Endodermal cell (in vitro differentiated cells): ENCODE measurements around the gene STXBP5. TPM values are rescaled to one million over a fixed set of nuclear protein-coding genes. Genes with fewer than 3 reads are reported as not detected.

Experiments used
- DNase-seq: peaks from one replicate; pipeline ENCODE4 v3.0.0-alpha.2; 2017
- H3K27ac ChIP-seq: 2 replicates; pipeline ENCODE4 v1.5.1; 2013; ENCODE audit warnings: mild to moderate bottlenecking, low read depth, low read length, moderate library complexity
- H3K27me3 ChIP-seq: 2 replicates; pipeline ENCODE4 v1.6.1; 2013; ENCODE audit warnings: mild to moderate bottlenecking, low read length, moderate library complexity; ENCODE audit not compliant: insufficient read depth, control insufficient read depth, poor library complexity, severe bottlenecking
- H3K36me3 ChIP-seq: 2 replicates; pipeline ENCODE4 v1.7.0; 2013; ENCODE audit warnings: mild to moderate bottlenecking, low read length, moderate library complexity; ENCODE audit not compliant: control insufficient read depth, insufficient read depth
- H3K4me1 ChIP-seq: one replicate; pipeline ENCODE4 v1.7.0; 2013; ENCODE audit warnings: low read length; ENCODE audit not compliant: control insufficient read depth, insufficient read depth
- H3K4me3 ChIP-seq: 2 replicates; pipeline ENCODE4 v1.5.1; 2013; ENCODE audit warnings: mild to moderate bottlenecking, low read length, moderate library complexity
- H3K9ac ChIP-seq: 2 replicates; pipeline ENCODE4 v1.6.1; 2013; ENCODE audit warnings: mild to moderate bottlenecking, low read length, moderate library complexity; ENCODE audit not compliant: poor library complexity, severe bottlenecking; ENCODE audit errors: extremely low read depth
- H3K9me3 ChIP-seq: 2 replicates; pipeline ENCODE4 v1.6.1; 2013; ENCODE audit warnings: mild to moderate bottlenecking, low read length, moderate library complexity; ENCODE audit not compliant: control insufficient read depth
- H3K27ac Mint-ChIP-seq: 2 replicates; pipeline ENCODE4 v1.8.0; 2020; ENCODE audit warnings: mixed read lengths
- H3K27me3 Mint-ChIP-seq: 2 replicates; pipeline ENCODE4 v1.8.0; 2021; ENCODE audit warnings: mild to moderate bottlenecking, mixed read lengths; ENCODE audit not compliant: insufficient read depth
- H3K36me3 Mint-ChIP-seq: 2 replicates; pipeline ENCODE4 v1.8.0; 2020; ENCODE audit warnings: low read depth, mixed read lengths
- H3K4me1 Mint-ChIP-seq: 2 replicates; pipeline ENCODE4 v1.8.0; 2020; ENCODE audit warnings: mixed read lengths
- H3K4me3 Mint-ChIP-seq: 2 replicates; pipeline ENCODE4 v1.8.0; 2020; ENCODE audit warnings: mild to moderate bottlenecking, moderate library complexity, mixed read lengths
- H3K9me3 Mint-ChIP-seq: 2 replicates; pipeline ENCODE4 v1.8.0; 2020; ENCODE audit warnings: mild to moderate bottlenecking, mixed read lengths
- CTCF ChIP-seq: fragments of 200-600 bp; sonication (generic); conservative IDR thresholded peaks from 2 replicates; pipeline ENCODE4 v1.5.0; 2021; ENCODE audit warnings: antibody characterized with exemption, mild to moderate bottlenecking
- WGBS, 2 experiments: methylation state at CpG; one replicate each; pipeline versions ENCODE4 v1.1.5 to v1.1.7; 2013; ENCODE audit warnings: missing lambda C conversion rate in 2 of 2, mixed read lengths in 1 of 2; ENCODE audit not compliant: insufficient coverage in 1 of 2, insufficient read length in 1 of 2; 5-methylcytosine and 5-hydroxymethylcytosine counted together
- total RNA-seq, 2 donors: library from RNA; stranded (reverse); fragmentation: NEBNext Ultra II Directional in 1 of 2; extraction: Animal tissue kit (Norgen Biotek cat#: 25700) in 1 of 2; gene quantifications; 2 replicates in 1 of 2; 3 replicates in 1 of 2; pipeline ENCODE4 v1.2.1, GENCODE V29; 2021

STXBP5 gene
- total RNA-seq, 2 donors from 2014 or later = 19.2 to 25.2 TPM

DNA sequence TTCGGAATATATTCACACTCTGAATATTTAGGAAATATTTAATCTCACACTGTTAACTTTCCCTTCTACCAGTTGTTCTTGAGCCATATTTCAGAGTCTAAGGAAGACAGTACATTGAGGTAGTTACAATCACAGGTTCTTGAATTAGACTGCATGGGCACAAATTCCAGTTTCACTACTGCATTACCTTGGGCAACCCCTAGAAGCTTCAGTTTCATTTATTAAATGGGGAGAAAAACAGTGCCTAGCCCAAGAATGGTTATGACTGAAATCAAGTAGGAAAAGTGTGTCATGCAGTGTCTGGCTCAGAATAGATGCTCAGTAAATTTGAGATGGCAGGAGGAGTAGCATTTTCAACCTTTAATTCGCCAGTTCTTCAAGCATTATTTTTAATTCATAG is 179.8 kb downstream of the STXBP5 start:
- WGBS, 2 experiments = 93% methylated on average over 2 of the region's 2 CpGs; no CpG with 5 or more reads in 1 of the 2 experiments
- peaks cover 15% of the 10 kb centered on the region for H3K9me3 Mint-ChIP-seq
- Histone ChIP-seq H3K36me3 (peaks cover 50% of the 10 kb centered on the region), H3K27ac (no peak overlapping the region), H3K4me1 (no peaks in the 10 kb centered on the region), H3K4me3 (no peak overlapping the region), H3K9ac (no peak overlapping the region), H3K9me3 (peaks cover 22% of the 10 kb centered on the region), H3K27me3 (no peaks in the 10 kb centered on the region)
- H3K4me1 Mint-ChIP-seq = no peaks in the 10 kb centered on the region
- H3K27ac Mint-ChIP-seq = no peak overlapping the region
- H3K4me3 Mint-ChIP-seq = no peak overlapping the region
- no peaks in the 10 kb centered on the region for H3K27me3 Mint-ChIP-seq
- no peak for DNase-seq
- peaks cover 43% of the 10 kb centered on the region for H3K36me3 Mint-ChIP-seq
- TF ChIP-seq CTCF = peak; percentile 17

GRCh38 chr6:147384737-147385710 is 180.8 kb downstream of the STXBP5 start:
- TF ChIP-seq CTCF = no peak
- no peak for DNase-seq
- H3K36me3 ChIP-seq = peaks cover 41% of the 10 kb centered on the region
- Mint-ChIP-seq H3K4me3 (no peak overlapping the region), H3K27me3 (no peaks in the 10 kb centered on the region), H3K9me3 (peaks cover 11% of the 10 kb centered on the region), H3K27ac (no peak overlapping the region), H3K36me3 (peaks cover 38% of the 10 kb centered on the region), H3K4me1 (peaks cover 3% of the 10 kb centered on the region)
- no peak overlapping the region for H3K4me3 ChIP-seq
- no peaks in the 10 kb centered on the region for H3K4me1 ChIP-seq
- H3K27ac ChIP-seq = no peak overlapping the region
- no peaks in the 10 kb centered on the region for H3K27me3 ChIP-seq
- H3K9ac ChIP-seq = no peak overlapping the region
- WGBS, 2 experiments = 97% methylated on average over 4 to 6 of the region's 6 CpGs
- H3K9me3 ChIP-seq = peaks cover 12% of the 10 kb centered on the region

- H3K27me3 ChIP-seq = no peaks in the 10 kb centered on the region
- TF ChIP-seq CTCF = no peak
- H3K9me3 Mint-ChIP-seq = no peaks in the 10 kb centered on the region
- no peak overlapping the region for H3K27ac Mint-ChIP-seq
- H3K9me3 ChIP-seq = peaks cover 11% of the 10 kb centered on the region
- no peak overlapping the region for H3K4me3 Mint-ChIP-seq
- peaks cover 12% of the 10 kb centered on the region for H3K4me1 Mint-ChIP-seq
- 90 to 100% methylated on average over 1 of the region's 1 CpG for WGBS, 2 experiments
- no peak overlapping the region for H3K9ac ChIP-seq
- H3K4me1 ChIP-seq = no peaks in the 10 kb centered on the region
- peaks cover 7% of the 10 kb centered on the region for H3K36me3 Mint-ChIP-seq
- no peak for DNase-seq
- H3K27ac ChIP-seq = no peak overlapping the region
- H3K4me3 ChIP-seq = no peak overlapping the region
- peaks cover 5% of the 10 kb centered on the region for H3K36me3 ChIP-seq
- H3K27me3 Mint-ChIP-seq = peaks cover under 1% of the 10 kb centered on the region
Measured at GRCh38 chr6:147389463-147389862, 185.2 kb downstream of the STXBP5 start.
